NCI-H187 (cell line): Measurements from ENCODE around the gene GEMIN5.
"Not testable (repeated sequence)": the region's sequence is repeated elsewhere in the genome, so short reads cannot be mapped to it uniquely, and the experiment has no call there.

Experiments used
- DNase-seq, 2 experiments: peaks; one replicate each; lab custom pipeline; 2025; lab: John Stamatoyannopoulos, UW

The GEMIN5 gene

GRCh38 chr5:154937718-154938466 is at the start of gene GEMIN5:
Gene GEMIN5, minus strand, starts transcription at chr5:154938211. Its CDS starts 78 bp downstream, at chr5:154938133.
- peak; percentile 65 to 82 for DNase-seq

GRCh38 chr5:154986151-154986550 is 48.1 kb upstream of the GEMIN5 start:
- DNase-seq, result no peak

GRCh38 chr5:154984946-154985516 is 47.0 kb upstream of the GEMIN5 start:
- no peak for DNase-seq

- DNase-seq, result not testable (repeated sequence)
Measured at GRCh38 chr5:154978294-154978693, 40.3 kb upstream of the GEMIN5 start.

- DNase-seq, result no peak
Measured at GRCh38 chr5:154977409-154977808, 39.4 kb upstream of the GEMIN5 start.

GRCh38 chr5:154976082-154976481 is 38.1 kb upstream of the GEMIN5 start:
- DNase-seq, result not testable (repeated sequence)

GRCh38 chr5:154972476-154973080 is 34.6 kb upstream of the GEMIN5 start:
- DNase-seq, result peak; percentile 3 to 18

GRCh38 chr5:154971501-154971900 is 33.5 kb upstream of the GEMIN5 start:
- no peak for DNase-seq

- no peak for DNase-seq
Measured at GRCh38 chr5:154970759-154971158, 32.7 kb upstream of the GEMIN5 start.

GRCh38 chr5:154968953-154969352 is 30.9 kb upstream of the GEMIN5 start:
- no peak for DNase-seq

- DNase-seq, result no peak
Measured at GRCh38 chr5:154967421-154968024, 29.5 kb upstream of the GEMIN5 start.

- no peak for DNase-seq
Measured at GRCh38 chr5:154966874-154967273, 28.9 kb upstream of the GEMIN5 start.

GRCh38 chr5:154966081-154966841 is 28.2 kb upstream of the GEMIN5 start:
- no peak for DNase-seq

- no peak for DNase-seq
Measured at GRCh38 chr5:154962494-154962893, 24.5 kb upstream of the GEMIN5 start.

- no peak for DNase-seq
Measured at GRCh38 chr5:154956712-154957111, 18.7 kb upstream of the GEMIN5 start.

- no peak for DNase-seq
Measured at GRCh38 chr5:154949781-154950180, 11.8 kb upstream of the GEMIN5 start.

- no peak for DNase-seq
Measured at GRCh38 chr5:154948313-154948712, 10.3 kb upstream of the GEMIN5 start.

- DNase-seq, result no peak
Measured at GRCh38 chr5:154947778-154948177, 9.8 kb upstream of the GEMIN5 start.

GRCh38 chr5:154945695-154946301 is 7.8 kb upstream of the GEMIN5 start:
- no peak for DNase-seq

- no peak for DNase-seq
Measured at GRCh38 chr5:154944716-154945115, 6.7 kb upstream of the GEMIN5 start.

- no peak for DNase-seq
Measured at GRCh38 chr5:154943527-154943926, 5.5 kb upstream of the GEMIN5 start.
